GM19025 (cell line): ENCODE measurements around the gene ZBTB45.
A peak's percentile ranks its signal among the peaks of the same experiment; 100 is the strongest.
"Not testable (repeated sequence)": the region's sequence is repeated elsewhere in the genome, so short reads cannot be mapped to it uniquely, and the experiment has no call there.

ENCODE experiments used
- ATAC-seq: cut with Tn5 transposase; IDR thresholded peaks from one replicate; pipeline ENCODE4 v1.9.1; 2021; ENCODE audit warnings: mild to moderate bottlenecking, low read depth, moderate library complexity; ENCODE audit not compliant: unreplicated experiment

The ZBTB45 gene

DNA sequence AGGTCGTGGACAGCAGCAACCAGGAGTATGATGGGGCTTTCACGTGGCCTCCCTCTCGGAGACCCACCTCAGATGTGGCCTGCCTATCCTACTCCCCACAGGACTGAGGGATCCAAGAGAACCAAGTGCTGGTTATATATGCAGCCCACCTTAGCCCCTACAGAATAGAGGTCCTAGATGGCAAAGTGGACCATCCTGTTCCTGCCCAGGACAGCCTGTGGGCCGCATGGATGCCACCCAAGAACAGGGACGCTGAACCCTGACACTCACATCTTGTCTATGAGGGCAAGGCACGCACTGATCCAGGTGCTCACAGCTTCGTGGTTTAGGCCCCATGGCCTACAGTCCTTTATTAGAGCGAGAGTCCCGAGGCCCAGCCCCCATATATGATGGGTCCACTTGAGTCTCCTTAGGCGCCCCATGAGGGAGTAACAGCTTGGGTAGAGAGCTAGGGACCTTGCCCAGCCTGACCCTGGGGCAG, 6.4 kb downstream of the ZBTB45 start:
- no peak for ATAC-seq

DNA sequence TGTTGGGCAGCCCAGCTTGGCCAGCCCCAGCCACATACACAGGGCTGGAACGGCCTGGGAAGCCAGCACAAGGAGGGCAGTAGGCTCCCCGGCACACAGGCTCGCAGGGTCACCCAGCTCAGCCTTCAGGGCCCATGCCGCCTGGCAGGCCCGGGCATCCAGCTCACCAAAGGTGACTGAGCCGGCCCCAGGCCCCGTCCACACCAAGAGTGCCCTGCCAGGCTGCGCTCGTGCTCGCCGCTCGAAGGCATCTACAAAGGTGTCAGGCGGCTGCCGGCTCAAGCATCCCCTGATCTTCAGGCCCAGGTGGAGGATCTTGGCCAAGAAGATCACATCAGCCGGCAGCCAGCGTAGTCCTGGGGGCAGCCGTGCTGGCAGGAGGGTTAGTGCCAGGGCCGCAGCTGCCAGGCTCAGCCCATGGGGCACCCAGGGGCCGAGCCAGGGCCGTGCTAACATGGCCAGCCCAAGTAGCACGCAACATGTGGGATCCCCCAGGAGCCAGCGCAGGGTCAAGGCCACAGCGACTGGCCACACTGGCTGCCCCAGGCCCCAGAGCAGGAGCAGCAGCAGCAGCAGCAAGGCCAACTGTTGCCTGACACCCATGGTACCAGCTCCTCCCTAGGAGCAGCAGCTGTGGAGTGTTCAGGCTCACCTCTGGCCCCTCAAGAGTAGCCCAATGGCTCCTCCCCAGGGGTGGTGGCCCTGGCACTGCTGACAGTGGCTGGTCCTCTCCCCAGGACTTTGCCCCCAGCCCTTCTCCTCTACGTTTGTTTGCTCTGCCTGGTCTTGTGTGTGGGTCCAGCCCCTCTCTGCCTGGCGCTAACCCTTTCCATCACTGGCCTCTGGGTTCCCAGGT, 8.0 kb downstream of the ZBTB45 start, which contains the start of gene SLC27A5:
Gene SLC27A5, minus strand, starts transcription at position 640 of the 856 bp plus-strand sequence. Its CDS starts 37 bp downstream, at position 603.
- no peak for ATAC-seq

DNA sequence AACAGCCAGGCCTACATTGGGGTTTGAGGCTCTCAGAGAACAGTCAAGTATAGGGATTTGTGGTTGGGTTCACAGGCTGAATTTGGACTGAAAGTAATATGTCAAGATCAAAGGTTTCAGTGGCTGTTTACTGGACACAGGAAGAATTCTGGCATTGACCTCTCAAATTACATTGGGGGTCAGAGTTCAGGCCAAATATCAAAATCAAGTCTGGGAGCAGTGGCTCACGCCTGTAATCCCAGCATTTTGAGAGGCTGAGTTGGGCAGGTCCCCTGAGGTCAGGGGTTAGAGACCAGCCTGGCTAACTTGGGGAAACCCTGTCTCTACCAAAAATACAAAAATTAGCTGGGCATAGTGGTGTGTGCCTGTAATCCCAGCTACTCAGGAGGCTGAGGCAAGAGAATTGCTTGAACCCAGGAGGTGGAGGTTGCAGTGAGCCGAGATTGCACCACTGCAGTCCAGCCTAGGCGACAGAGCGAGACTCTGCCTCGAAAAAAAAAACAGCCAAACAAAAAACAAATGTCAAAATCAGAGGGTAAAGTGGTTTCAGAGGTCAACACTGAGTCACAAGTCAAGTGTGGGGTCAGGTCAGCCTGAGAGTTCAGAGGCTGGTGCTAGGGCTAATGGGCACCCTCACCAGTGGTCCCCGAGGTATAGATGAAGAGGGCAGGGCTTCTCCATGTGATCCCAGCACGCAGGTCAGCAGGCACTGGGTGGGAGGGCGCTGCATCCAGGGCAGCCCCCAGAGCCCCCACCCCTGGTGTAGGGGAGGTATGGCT, 9.3 kb downstream of the ZBTB45 start:
- no peak for ATAC-seq

DNA sequence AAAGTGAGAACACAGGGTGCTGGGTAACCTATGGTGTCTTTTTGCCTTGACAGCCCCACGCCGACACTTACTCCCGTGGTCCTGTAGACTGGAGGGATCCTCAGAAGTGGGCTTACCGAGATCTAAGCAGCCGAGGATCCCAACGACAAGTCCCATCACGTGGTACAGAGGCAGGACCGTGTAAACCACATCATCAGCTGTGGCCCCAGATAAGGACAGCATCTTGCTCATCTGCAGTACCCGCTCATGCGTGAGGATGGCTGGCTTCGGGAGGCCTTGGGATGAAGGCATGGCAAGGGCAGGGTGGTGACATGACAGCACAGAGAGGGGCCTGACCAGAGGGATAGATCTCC, 9.9 kb downstream of the ZBTB45 start:
- no peak for ATAC-seq

DNA sequence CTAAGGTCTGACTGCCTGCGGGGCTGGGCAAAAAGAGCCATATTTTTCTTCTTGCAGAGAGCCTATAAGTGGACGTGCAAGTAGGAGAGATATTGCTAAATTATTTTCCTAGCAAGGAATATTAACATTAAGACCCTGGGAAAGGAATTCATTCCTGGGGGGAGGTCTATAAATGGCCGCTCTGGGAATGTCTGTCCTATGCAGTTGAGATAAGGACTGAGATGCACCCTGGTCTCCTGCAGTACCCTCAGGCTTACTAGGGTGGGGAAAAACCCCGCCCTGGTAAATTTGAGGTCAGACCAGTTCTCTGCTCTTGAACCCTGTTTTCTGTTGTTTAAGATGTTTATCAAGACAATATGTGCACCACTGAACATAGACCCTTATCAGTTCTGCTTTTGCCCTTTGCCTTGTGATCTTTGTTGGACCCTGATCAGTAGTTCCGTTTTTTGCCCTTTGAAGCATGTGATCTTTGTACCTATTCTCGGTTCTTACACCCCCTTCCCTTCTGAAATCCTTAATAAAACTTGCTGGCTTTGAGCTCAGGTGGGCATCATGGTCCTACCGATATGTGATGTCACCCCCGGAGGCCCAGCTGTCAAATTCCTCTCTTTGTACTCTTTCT, 11.9 kb downstream of the ZBTB45 start:
- ATAC-seq, result not testable (repeated sequence)

DNA sequence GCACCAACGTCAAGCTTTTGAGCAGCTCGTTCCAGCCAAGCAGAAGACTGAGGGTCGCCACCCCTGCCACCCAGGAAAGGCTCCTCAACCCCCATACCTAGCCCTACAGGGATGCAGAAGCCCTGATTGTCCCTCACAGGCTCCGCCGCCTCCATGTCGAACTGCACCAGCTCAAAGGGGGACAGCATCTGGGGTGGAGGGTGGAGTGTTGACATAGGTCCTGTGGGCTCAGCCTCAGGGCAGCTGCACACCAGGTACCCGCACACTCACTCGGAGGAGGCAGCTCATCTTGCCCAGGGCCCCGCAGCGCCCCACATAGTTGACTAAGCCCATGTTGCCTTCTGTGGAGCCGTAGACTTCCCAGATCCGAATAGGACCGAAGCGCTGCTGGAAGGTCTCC, 19.4 kb downstream of the ZBTB45 start:
- ATAC-seq, result no peak

DNA sequence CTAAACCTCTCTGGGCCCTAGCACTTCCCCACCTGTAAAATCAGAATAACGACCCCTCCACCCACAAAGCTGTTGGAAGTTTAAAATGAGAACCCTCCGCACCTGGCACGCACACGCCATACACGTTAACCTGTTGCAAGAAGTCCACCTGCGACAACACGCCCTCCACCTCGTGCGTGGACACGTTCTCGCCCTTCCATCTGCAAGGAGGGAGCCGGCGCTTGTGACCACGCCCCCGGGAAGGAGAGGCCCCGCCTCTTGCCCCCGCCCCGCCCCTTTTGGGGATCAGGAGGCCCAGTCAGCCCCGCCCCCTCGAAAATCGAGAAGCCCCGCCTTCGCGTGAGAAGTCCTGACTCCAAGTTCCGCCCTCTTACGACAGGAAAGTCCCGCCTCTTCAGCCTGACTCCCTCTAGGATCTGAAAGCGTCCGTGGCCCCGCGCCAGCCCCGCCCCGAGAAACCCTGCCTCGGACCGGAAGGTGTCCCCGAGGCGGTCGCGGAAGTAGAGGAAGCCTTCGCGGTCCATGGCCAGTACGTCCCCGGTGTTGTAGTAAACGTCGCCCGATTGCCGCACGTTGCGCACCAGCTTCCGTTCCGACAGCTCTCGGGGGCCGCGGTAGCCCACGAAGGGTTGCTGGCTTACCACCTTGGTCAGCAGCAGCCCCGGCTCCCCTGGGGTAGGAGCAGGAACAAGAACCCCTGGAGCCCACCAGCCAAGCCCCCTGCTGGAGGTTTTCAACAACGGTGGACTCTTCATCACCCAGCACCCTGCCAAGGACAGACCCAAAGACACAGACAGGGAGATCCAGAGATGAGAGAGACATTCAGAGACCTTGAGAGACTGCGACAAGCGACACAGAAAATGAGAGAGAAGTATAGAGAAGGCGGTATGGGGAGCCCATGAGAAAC, 20.3 kb downstream of the ZBTB45 start:
- ATAC-seq, result peak; percentile 94

DNA sequence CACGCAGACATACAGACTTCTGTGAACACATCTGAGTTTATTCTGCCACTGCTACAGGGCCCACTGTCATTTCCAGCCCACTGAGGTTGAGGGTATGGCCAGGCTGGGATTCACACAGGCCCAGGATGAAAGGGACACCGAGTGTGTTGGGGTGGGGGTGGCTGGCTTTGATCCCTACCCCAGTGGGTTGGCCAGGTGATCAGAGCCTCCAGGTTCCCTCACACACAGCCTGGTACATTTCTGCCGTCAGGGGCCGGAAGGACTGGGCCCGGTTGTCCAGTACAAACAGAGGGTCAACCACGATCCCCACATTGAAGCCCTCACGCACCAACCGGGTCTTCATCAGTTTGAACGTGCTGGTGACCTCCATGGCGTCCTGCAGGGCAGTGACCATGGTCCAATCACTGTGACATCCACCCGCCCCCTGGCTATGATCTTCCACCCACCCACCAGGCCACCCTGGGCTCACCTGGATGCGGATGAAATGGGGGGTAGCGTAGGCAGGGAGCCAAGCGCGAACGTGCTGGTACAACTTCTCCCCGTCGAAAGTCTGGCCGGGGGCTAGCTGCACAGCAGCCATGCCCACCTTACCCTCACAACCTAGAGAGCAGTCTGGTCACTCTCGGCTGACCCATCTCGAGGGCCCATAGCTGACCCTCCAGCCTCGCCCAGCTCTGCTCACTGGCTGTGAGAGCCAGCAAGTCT, 21.1 kb downstream of the ZBTB45 start:
- no peak for ATAC-seq

DNA sequence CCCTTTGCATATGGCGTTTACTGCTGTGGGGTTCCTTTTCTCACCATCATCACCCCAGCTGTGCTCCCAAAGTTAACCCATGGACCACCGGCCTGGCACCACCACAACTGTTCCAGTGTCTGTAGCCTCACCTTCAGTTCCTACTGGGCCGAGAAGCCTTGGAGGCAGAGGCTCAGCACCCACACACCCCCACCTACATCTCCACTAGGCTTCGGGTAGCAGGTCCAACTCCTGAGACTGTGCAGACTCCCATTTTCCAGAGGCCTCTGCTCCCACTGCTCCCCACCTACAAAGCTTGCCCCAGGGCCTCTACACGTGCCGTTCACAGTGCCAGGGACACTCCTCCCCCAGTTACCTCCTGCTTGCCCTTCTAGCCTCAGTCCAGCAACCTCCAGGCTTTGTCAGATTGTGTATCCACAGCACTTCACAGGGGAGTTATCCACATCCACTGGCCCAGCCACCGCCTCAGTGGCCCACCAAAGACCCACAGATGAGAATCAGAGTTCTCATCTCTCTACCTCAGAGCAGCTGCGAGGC, 21.9 kb downstream of the ZBTB45 start:
- no peak for ATAC-seq

DNA sequence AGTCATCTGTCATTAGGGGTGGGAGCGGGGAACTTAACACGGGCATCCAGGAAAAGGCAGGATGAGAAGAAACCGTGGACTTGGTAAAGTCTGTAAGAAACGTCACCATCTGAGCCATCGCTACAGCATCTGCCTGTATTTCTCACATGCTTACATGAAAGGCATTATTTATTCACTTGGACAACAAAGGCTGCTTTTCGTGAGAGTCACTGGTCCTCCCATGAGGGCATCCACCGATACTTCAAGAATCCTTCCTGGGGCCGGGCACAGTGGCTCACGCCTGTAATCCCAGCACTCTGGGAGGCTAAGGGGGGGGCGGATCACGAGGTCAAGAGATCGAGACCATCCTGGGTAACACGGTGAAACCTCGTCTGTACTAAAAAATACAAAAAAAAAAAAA, 27.3 kb downstream of the ZBTB45 start:
- ATAC-seq, result no peak

DNA sequence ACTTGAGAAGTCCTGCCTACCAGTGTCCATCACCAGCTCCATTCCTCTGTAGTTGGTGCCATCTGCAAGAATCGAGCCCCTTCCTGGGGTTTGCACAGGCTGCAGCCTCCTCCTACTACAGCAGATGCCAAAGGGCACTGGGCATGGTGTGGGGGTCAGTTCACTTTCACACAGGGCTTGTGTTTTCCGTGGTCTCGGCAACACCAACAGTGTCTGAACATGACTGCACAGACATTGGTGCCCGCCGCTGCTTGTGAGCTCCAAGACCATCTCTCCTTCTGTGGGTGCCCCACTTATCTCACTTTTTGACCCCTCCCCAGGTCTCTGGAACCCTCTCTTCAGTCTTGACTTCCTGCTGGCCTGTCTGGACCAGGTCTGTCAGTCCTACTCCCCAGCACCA, 28.2 kb downstream of the ZBTB45 start:
- ATAC-seq, result no peak

DNA sequence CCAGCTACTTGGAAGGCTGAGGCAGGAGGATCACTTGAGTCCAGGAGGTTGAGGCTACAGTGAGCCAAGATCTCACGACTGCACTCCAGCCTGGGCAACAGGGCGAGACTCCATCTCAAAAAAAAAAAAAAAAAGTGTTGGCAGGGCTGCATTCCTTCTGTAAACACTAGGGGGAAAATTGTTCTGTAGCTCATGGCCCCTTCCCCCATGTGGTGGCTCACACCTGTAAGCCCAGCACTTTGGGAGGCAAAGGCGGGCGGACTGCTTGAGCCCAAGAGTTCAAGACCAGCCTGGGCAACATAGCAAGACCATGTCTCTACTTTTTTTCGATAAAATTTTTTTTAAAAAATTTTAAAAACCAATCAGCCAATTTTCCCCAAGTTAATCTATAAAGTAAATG, 35.3 kb downstream of the ZBTB45 start:
- ATAC-seq, result not testable (repeated sequence)

DNA sequence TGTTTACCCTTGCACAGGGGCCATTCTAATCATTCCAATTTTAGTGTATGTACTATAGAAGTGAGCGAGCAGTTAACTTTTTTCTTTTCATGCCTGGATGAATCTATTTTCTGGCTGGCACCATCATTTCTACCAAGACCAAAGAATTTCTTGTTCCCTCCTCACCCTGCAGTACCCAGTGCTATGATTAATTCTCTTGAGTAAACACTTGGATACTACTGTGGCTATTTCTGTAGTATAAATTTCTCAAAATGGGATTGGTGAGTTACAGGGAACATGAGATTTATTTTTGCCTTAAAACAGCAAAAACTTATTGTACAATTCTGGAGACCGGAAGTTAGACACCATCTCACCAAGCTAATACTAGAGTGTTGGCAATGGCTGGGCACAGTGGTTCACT, 35.8 kb downstream of the ZBTB45 start:
- ATAC-seq, result no peak

DNA sequence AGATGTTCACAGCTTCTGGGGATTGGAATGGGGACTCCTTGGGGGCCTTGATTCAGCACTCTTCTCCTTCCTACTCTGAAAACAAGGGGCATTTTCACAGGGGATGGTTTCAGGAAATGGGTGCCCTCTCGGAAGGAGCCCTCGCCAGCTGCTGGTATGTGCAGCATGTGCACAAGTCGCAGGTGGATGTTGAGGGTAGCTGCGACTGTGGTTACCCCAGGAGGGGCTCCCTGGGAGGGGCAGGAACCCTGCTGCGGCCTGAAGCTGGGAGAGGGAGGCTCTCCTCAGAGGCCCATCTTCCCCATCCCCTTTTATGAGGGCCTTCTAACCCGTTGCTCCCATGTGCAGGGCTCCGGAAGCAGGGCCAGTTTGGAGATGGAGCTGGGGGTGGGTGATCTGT, 37.2 kb downstream of the ZBTB45 start:
- no peak for ATAC-seq

DNA sequence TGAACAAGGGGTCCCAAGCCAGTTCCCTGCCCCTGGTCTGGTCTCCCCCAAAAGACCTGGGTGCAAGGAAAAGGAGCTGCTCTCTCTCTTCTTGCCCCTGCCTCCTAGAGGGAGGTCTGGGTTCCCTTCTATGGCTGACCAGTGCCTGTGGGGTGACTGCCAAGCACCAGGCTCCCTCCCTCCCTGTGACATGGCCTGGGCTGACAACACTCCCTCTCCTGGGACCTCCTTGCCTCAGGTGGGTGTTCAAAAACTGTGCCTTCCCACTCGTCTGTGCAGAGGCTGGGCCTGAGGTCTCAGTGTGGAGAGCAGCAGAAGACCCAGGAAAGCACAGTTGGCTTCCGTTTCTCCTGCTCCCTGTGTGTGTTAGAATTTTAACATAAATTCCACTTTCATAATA, 38.8 kb downstream of the ZBTB45 start:
- no peak for ATAC-seq

DNA sequence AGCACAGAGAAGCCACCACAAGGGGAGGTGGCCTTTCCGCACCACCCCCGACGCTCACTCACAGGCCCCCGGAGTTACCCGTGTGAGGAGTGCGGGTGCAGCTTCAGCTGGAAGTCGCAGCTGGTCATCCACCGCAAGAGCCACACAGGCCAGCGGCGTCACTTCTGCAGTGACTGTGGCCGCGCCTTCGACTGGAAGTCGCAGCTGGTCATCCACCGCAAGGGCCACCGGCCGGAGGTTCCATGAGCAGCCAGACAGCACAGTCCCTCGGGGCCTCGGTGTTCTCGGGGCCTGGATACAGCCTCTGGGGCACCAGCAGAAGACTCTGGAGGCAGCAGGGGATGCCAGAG, 39.2 kb downstream of the ZBTB45 start:
- ATAC-seq, result no peak

DNA sequence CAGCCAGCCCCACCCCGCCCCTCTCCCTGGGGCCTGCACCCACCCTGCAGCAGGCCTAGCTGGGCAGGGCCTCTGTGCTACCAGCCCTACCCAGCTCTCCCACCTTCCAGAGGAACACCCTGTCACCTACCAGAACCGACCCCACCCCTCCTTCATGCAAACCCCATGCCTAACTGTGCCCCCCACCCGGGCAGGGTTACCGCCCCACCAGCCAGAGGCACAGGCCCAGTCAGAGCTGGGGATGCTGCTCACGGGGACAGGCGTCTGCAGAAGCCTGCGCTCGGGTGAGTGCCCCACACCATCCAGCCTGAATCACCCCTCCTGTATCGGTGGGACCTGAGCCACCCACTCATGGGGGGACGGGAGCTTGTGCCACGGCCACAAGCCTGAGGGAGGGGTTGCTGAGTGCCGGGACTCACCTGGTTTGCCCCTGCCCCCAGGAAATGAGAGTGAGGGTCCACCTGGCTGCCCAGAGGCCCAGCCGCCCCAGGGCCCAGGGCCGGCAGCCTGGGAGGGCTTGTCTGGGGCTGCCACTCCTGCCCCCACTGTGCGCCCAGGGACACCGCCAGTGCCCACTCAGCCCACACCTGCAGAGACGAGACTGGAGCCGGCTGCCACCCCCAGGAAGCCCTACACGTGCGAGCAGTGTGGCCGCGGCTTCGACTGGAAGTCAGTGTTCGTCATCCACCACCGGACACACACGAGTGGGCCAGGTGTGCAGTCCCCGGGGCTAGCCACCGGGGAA, 39.7 kb downstream of the ZBTB45 start:
- ATAC-seq, result no peak

DNA sequence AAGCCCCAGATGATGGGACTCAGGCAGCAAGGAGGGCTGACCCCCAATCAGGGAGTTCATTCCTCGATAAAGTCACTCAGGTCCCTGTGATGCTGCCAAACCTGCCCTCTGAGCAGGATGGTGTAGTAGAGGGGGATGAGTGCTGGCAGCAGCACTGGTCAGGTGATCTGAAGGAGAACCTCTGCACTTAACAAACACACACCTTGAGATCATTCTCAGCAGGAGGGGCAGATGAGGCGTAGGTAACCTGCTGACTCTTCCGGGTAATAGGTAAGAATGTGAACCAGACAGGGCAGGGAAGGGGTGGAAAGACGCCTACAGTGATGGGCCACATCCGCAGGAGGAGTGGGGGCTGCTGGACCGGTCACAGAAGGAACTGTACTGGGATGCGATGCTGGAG, 40.3 kb downstream of the ZBTB45 start:
- ATAC-seq, result no peak

DNA sequence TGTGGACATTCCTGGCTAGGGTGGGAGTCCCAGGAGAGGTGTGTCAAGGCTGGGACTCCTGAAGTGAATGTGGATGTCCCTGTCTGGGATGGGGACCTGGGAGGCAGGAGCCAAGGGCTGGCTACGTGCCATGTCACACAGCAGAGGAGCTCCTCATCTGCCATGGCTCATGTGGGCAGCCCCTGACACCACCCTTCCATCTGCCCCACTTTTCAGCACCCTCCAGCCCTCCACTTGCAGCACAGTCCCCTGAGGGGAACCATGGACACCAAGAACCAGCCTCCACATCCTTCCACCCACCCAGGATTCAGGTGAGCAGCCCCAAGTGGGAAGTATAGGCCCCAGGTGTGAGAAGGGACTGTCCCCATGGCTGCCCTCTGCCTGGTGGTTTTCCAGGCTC, 41.7 kb downstream of the ZBTB45 start:
- ATAC-seq, result no peak
